ENCODE results near the gene CPPED1.

The CPPED1 gene

DNA sequence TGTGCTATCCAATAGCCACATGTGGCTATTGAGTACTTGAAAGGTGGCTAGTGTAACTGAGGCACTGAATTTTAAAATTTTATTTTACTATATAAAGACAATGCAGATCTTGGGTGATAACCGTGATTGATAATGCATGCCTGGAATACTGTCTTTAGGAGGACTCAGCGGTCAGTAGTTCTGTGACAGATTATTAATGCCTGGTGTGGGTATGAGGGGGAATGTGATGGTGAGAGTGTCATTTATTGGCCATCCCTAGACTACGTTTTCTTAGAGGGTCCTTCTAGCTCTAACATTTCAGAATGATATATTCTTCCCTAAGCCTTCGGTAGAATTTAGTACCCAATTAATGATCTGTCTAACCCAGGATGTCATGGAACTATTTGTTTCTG is 157.6 kb downstream of the CPPED1 start:
- TF ChIP-seq, protein P1, sequence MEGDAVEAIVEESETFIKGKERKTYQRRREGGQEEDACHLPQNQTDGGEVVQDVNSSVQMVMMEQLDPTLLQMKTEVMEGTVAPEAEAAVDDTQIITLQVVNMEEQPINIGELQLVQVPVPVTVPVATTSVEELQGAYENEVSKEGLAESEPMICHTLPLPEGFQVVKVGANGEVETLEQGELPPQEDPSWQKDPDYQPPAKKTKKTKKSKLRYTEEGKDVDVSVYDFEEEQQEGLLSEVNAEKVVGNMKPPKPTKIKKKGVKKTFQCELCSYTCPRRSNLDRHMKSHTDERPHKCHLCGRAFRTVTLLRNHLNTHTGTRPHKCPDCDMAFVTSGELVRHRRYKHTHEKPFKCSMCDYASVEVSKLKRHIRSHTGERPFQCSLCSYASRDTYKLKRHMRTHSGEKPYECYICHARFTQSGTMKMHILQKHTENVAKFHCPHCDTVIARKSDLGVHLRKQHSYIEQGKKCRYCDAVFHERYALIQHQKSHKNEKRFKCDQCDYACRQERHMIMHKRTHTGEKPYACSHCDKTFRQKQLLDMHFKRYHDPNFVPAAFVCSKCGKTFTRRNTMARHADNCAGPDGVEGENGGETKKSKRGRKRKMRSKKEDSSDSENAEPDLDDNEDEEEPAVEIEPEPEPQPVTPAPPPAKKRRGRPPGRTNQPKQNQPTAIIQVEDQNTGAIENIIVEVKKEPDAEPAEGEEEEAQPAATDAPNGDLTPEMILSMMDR (IDR thresholded peaks at IDR 0.05; ENCODE audit: control insufficient read depth, extremely low read depth, insufficient read depth) = no peak
- H3K4me3 ChIP-seq (ENCODE audit: low read depth, low read length) = no peak overlapping the region
- DNase-seq (ENCODE audit: low read depth) = no peak

DNA sequence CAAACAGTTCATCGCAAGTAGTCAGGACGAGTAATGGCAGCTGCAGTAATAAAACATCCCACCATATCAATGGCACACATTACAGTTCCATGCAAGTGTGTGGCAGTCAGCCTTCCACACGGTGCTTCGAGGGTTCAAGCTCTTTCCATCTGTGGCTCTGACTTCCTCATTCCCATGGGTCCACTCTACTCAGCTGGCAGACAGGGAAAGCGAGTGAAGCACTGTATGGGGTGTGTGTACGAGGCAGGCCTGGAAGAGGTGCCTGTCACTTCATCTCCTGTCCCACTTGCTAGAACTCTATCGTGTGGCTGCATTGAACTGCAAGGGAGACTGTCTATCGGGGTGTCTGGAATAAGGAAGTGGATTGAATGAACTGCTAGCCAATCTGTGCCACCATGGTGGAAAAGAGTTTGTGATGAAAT is 160.6 kb downstream of the CPPED1 start:
- TF ChIP-seq, protein P1 (IDR thresholded peaks at IDR 0.05; ENCODE audit: control insufficient read depth, extremely low read depth, insufficient read depth) = no peak
- H3K4me3 ChIP-seq (ENCODE audit: low read depth, low read length) = no peak overlapping the region
- no peak for DNase-seq (ENCODE audit: low read depth)

DNA sequence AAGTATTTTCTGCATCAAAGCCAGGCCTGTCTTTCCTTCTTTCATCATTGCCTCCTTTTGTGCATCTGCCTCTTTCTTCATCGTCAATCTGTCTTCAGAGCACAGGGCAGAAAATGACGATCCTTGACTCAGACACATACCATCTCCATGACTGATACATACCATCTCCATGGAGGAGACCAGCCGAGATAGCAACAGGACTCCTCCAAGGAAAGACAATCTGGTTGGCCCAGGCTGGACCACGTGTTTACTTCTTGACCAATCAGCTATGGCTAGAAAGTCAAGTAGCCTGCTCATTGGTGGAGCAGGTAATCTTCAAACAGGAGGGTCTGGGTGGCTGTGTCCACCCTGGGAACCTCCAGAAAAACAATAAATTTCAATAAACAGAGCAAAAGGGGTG is 164.6 kb downstream of the CPPED1 start:
- DNase-seq (ENCODE audit: low read depth) = no peak
- H3K4me3 ChIP-seq (ENCODE audit: low read depth, low read length) = no peak overlapping the region
- TF ChIP-seq, protein P1 (IDR thresholded peaks at IDR 0.05; ENCODE audit: control insufficient read depth, extremely low read depth, insufficient read depth) = no peak

DNA sequence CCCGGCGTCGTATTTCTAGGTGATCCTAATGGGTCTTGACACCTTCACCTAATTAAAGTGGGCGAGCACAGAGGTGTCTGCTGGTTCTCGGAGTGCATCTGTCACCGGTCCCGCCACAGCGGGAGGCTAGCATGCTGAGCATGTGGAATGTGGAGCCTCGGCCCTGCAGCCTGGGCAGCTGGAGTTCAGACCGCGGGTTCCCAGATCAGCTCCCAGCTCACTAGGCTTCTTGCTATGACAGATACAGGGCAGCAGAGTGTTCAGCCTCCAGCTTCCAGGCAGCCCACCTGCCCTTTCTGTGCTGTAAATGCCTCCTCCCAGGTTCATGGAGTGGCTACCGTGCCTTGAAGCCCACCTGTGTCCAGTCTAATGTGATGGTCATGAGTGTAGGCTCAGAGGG is 166.7 kb downstream of the CPPED1 start:
- TF ChIP-seq, protein P1 (IDR thresholded peaks at IDR 0.05; ENCODE audit: control insufficient read depth, extremely low read depth, insufficient read depth) = no peak
- DNase-seq (ENCODE audit: low read depth) = no peak
- H3K4me3 ChIP-seq (ENCODE audit: low read depth, low read length) = no peak overlapping the region

DNA sequence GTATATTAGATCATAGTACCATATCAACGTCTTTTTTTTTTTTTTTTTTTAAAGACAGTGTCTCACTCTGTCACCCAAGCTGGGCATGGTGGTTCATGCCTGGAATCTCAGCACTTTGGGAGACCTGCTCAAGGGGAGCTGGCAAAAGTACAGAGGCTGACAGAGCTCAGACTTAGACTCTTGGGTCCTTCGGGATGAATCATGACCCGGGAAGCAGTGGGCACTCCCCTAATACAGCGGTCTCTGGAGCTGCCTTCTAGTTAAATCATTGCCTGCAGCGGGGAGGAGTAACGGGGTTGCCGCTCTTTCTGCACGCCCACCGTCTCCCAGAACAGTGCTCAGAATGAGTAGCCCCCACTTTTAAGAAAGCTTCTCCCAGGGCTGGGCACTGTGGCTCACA is 174.4 kb downstream of the CPPED1 start:
- DNase-seq (ENCODE audit: low read depth) = no peak
- H3K4me3 ChIP-seq (ENCODE audit: low read depth, low read length) = no peak overlapping the region
- TF ChIP-seq, protein P1 (IDR thresholded peaks at IDR 0.05; ENCODE audit: control insufficient read depth, extremely low read depth, insufficient read depth) = no peak

DNA sequence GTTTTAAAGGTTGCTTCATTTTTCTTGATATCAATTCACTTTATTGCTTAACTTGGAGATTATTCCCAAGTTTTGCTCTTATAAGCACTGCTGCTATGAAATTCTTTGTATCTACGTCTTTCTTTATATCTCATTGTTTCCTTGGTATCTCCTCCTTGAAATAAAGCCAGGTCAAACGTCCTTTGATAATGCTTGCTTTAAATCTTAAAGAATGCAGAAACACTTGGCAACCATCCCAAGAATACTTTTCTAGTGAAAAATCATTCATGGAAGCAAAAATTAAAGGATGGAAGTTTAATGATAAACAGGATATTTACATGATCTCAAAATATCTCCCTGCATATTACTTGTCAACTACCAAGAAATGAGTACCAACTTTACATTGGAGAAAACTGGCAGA is 175.2 kb downstream of the CPPED1 start:
- DNase-seq (ENCODE audit: low read depth) = no peak
- no peak overlapping the region for H3K4me3 ChIP-seq (ENCODE audit: low read depth, low read length)
- TF ChIP-seq, protein P1 (IDR thresholded peaks at IDR 0.05; ENCODE audit: control insufficient read depth, extremely low read depth, insufficient read depth) = no peak

DNA sequence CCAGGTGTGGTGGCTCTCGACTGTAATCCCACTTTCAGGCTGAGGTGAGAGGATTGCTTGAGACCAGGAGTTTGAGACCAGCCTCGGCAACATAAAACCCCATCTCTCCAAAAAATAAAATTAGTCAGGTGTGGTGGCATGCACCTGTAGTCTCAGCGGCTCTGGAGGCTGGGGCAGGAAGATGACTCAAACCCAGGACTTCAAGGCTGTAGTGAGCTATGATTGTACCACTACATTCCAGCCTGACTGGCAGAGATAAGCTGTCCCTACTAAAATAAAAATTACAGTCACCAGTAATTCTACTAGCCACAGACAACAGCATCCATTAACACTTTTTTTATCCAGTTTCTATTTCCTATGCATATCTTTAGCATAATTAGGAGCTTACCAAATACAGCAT is 176.3 kb downstream of the CPPED1 start:
- no peak for DNase-seq (ENCODE audit: low read depth)
- TF ChIP-seq, protein P1 (IDR thresholded peaks at IDR 0.05; ENCODE audit: control insufficient read depth, extremely low read depth, insufficient read depth) = no peak
- H3K4me3 ChIP-seq (ENCODE audit: low read depth, low read length) = no peak overlapping the region
